Progenitor cell of endocrine pancreas (in vitro differentiated cells): ENCODE data around the gene GNAS-AS1. TPM values are rescaled to one million over a fixed set of nuclear protein-coding genes. Genes with fewer than 3 reads are reported as not detected.
A peak's percentile ranks its signal among the peaks of the same experiment; 100 is the strongest.

ENCODE experiments used
- DNase-seq: peaks from one replicate; pipeline ENCODE4 v3.0.0; 2021; ENCODE audit warnings: low spot score; ENCODE audit not compliant: unreplicated experiment
- H3K27ac Mint-ChIP-seq: 2 replicates; pipeline ENCODE4 v1.8.0; 2021; ENCODE audit warnings: mild to moderate bottlenecking, moderate library complexity, mixed read lengths
- H3K27me3 Mint-ChIP-seq: 2 replicates; pipeline ENCODE4 v1.8.0; 2021; ENCODE audit warnings: mixed read lengths
- H3K36me3 Mint-ChIP-seq: 2 replicates; pipeline ENCODE4 v1.8.0; 2022; ENCODE audit warnings: mixed read lengths; ENCODE audit not compliant: insufficient read depth
- H3K4me1 Mint-ChIP-seq: 2 replicates; pipeline ENCODE4 v1.8.0; 2021; ENCODE audit warnings: low read depth, mixed read lengths
- H3K4me3 Mint-ChIP-seq: 2 replicates; pipeline ENCODE4 v1.8.0; 2021; ENCODE audit warnings: low read depth, mild to moderate bottlenecking, moderate library complexity, mixed read lengths
- H3K9me3 Mint-ChIP-seq: 2 replicates; pipeline ENCODE4 v1.8.0; 2021; ENCODE audit warnings: low read depth, mixed read lengths
- CTCF ChIP-seq: fragments of 200-600 bp; sonication (generic); IDR thresholded peaks from one replicate; pipeline ENCODE4 v1.5.0; 2021; ENCODE audit warnings: antibody characterized with exemption, mild to moderate bottlenecking; ENCODE audit not compliant: unreplicated experiment
- total RNA-seq: library from RNA; stranded (reverse); gene quantifications from 2 replicates; pipeline ENCODE4 v1.2.1, GENCODE V29; 2021

GNAS-AS1 gene
- total RNA-seq, 1 donor from 2014 or later: 4.3 TPM

GRCh38 chr20:58867211-58867610 is 16.5 kb upstream of the GNAS-AS1 start:
- no peaks in the 10 kb centered on the region for H3K36me3 Mint-ChIP-seq
- H3K27me3 Mint-ChIP-seq: peaks cover 31% of the 10 kb centered on the region
- H3K27ac Mint-ChIP-seq: no peak overlapping the region
- no peak for DNase-seq
- H3K4me3 Mint-ChIP-seq: no peak overlapping the region
- H3K9me3 Mint-ChIP-seq: no peaks in the 10 kb centered on the region
- TF ChIP-seq CTCF: no peak
- H3K4me1 Mint-ChIP-seq: peaks cover 14% of the 10 kb centered on the region

- H3K4me1 Mint-ChIP-seq: peaks cover 14% of the 10 kb centered on the region
- H3K27ac Mint-ChIP-seq: no peak overlapping the region
- no peak for TF ChIP-seq CTCF
- H3K36me3 Mint-ChIP-seq: no peaks in the 10 kb centered on the region
- DNase-seq: no peak
- peaks cover 38% of the 10 kb centered on the region for H3K27me3 Mint-ChIP-seq
- no peak overlapping the region for H3K4me3 Mint-ChIP-seq
- no peaks in the 10 kb centered on the region for H3K9me3 Mint-ChIP-seq
These were observed 15.1 kb upstream of the GNAS-AS1 start for GRCh38 chr20:58865843-58866242.

- Mint-ChIP-seq H3K36me3 (no peaks in the 10 kb centered on the region), H3K4me1 (peaks cover 12% of the 10 kb centered on the region), H3K4me3 (no peak overlapping the region), H3K27ac (no peak overlapping the region), H3K27me3 (peaks cover 44% of the 10 kb centered on the region), H3K9me3 (no peaks in the 10 kb centered on the region)
- TF ChIP-seq CTCF: peak; percentile 19
- no peak for DNase-seq
These were observed 13.6 kb upstream of the GNAS-AS1 start for GRCh38 chr20:58864346-58864745.

- Mint-ChIP-seq H3K4me1 (peaks cover 11% of the 10 kb centered on the region), H3K4me3 (no peak overlapping the region), H3K36me3 (no peaks in the 10 kb centered on the region)
These were observed 12.5 kb upstream of the GNAS-AS1 start for GRCh38 chr20:58863044-58863790.

More at GRCh38 chr20:58863044-58863790, 12.5 kb upstream of the GNAS-AS1 start:
- Mint-ChIP-seq H3K27me3 (peaks cover 48% of the 10 kb centered on the region), H3K27ac (no peak overlapping the region), H3K9me3 (no peaks in the 10 kb centered on the region)
- DNase-seq: no peak
- no peak for TF ChIP-seq CTCF
